PC-3 (cell line): ENCODE measurements around the gene RNF2. TPM values are rescaled to one million over a fixed set of nuclear protein-coding genes. Genes with fewer than 3 reads are reported as not detected.
"Not testable (repeated sequence)": the region's sequence is repeated elsewhere in the genome, so short reads cannot be mapped to it uniquely, and the experiment has no call there.

Experiments used
- ATAC-seq: fragments of 200-7000 bp; cut with Tn5 transposase; 2 replicates; pipeline ENCODE4 v1.9.1; 2020; ENCODE audit warnings: mild to moderate bottlenecking, moderate library complexity
- BruUV-seq: library from RNA; stranded (reverse); fragments of 400-500 nt; replicated peaks from 2 replicates; lab custom pipeline; 2021; lab: Mats Ljungman, UMichigan
- CTCF ChIA-PET: fragments of 300-600 bp; sonication (Branson Sonifier 250); formaldehyde crosslinking; loops from one replicate; lab custom pipeline; 2022; ENCODE audit warnings: antibody characterized with exemption; lab: Charles Lee
- POLR2A ChIA-PET: fragments of 300-600 bp; sonication (Branson Sonifier 250); formaldehyde crosslinking; loops from one replicate; lab custom pipeline; 2022; ENCODE audit warnings: antibody characterized with exemption; ENCODE audit not compliant: unreplicated experiment; lab: Charles Lee
- DNase-seq: peaks from one replicate; pipeline ENCODE4 v3.0.0-alpha.2; 2015
- H2AFZ ChIP-seq: fragments of 300-600 bp; sonication (generic); 2 replicates; pipeline ENCODE4 v1.6.0; 2016; ENCODE audit warnings: antibody characterized with exemption, low read length
- H3F3A ChIP-seq: fragments of 300-600 bp; sonication (generic); one replicate; pipeline ENCODE4 v1.6.0; 2017; ENCODE audit warnings: antibody characterized with exemption, low read length, control low read depth, mild to moderate bottlenecking; ENCODE audit not compliant: unreplicated experiment
- H3K27ac ChIP-seq: fragments of 300-600 bp; sonication (generic); 2 replicates; pipeline ENCODE4 v1.5.1; 2016; ENCODE audit warnings: mild to moderate bottlenecking, low read length
- H3K27me3 ChIP-seq: fragments of 300-600 bp; sonication (generic); 2 replicates; pipeline ENCODE4 v1.6.1; 2016; ENCODE audit warnings: low read length, mixed read lengths
- H3K36me3 ChIP-seq: fragments of 300-600 bp; sonication (generic); 2 replicates; pipeline ENCODE4 v1.6.1; 2016; ENCODE audit warnings: low read depth, mixed run types, low read length, mixed read lengths
- H3K4me1 ChIP-seq: fragments of 300-600 bp; sonication (generic); 2 replicates; pipeline ENCODE4 v1.5.1; 2016; ENCODE audit warnings: low read length; ENCODE audit not compliant: insufficient read depth
- H3K4me2 ChIP-seq: fragments of 300-600 bp; sonication (generic); 2 replicates; pipeline ENCODE4 v1.6.0; 2016; ENCODE audit warnings: low read length
- H3K4me3 ChIP-seq: fragments of 300-600 bp; sonication (generic); 2 replicates; pipeline ENCODE4 v1.5.1; 2016; ENCODE audit warnings: mild to moderate bottlenecking, low read length, mixed read lengths
- H3K79me2 ChIP-seq: fragments of 300-600 bp; sonication (generic); 2 replicates; pipeline ENCODE4 v1.6.1; 2017; ENCODE audit warnings: low read length, mixed read lengths
- H3K9ac ChIP-seq: fragments of 300-600 bp; sonication (generic); 2 replicates; pipeline ENCODE4 v1.6.0; 2016; ENCODE audit warnings: mild to moderate bottlenecking, low read length
- H3K9me2 ChIP-seq: fragments of 300-600 bp; sonication (generic); replicated peaks from 2 replicates; pipeline ENCODE4 v1.6.1; 2016; ENCODE audit warnings: mixed run types, low read length, mixed read lengths
- H3K9me3 ChIP-seq: fragments of 300-600 bp; sonication (generic); 2 replicates; pipeline ENCODE4 v1.6.1; 2016; ENCODE audit warnings: low read length, mixed read lengths
- H4K20me1 ChIP-seq: fragments of 300-600 bp; sonication (generic); 2 replicates; pipeline ENCODE4 v1.6.1; 2016; ENCODE audit warnings: low read length, mixed read lengths
- CTCF ChIP-seq: fragments of 300-600 bp; sonication (generic); conservative IDR thresholded peaks from 2 replicates; pipeline ENCODE4 v1.5.1; 2017; ENCODE audit warnings: antibody characterized with exemption, low read depth, mild to moderate bottlenecking, low read length
- EZH2 ChIP-seq: fragments of 300-600 bp; sonication (generic); IDR thresholded peaks from one replicate; pipeline ENCODE4 v1.6.1; 2017; ENCODE audit warnings: antibody characterized with exemption, mild to moderate bottlenecking, low read length; ENCODE audit not compliant: unreplicated experiment
- EZH2phosphoT487 ChIP-seq: fragments of 300-600 bp; sonication (generic); IDR thresholded peaks from 2 replicates; pipeline ENCODE4 v1.6.1; 2018; ENCODE audit warnings: mild to moderate bottlenecking, antibody characterized with exemption, low read length, borderline replicate concordance
- intact Hi-C: fragments of 100-400 bp; cut with micrococcal nuclease; formaldehyde crosslinking; loops from 2 replicates; pipeline ENCODE4 v1.9.0; 2023
- total RNA-seq: library from RNA; depleted of rRNA; stranded (reverse); fragments of >200 nt; gene quantifications from 2 replicates; pipeline ENCODE4 v1.2.3, GENCODE V29; 2014

RNF2 gene
- total RNA-seq, 1 experiment from 2014 or later = 13.6 TPM

DNA sequence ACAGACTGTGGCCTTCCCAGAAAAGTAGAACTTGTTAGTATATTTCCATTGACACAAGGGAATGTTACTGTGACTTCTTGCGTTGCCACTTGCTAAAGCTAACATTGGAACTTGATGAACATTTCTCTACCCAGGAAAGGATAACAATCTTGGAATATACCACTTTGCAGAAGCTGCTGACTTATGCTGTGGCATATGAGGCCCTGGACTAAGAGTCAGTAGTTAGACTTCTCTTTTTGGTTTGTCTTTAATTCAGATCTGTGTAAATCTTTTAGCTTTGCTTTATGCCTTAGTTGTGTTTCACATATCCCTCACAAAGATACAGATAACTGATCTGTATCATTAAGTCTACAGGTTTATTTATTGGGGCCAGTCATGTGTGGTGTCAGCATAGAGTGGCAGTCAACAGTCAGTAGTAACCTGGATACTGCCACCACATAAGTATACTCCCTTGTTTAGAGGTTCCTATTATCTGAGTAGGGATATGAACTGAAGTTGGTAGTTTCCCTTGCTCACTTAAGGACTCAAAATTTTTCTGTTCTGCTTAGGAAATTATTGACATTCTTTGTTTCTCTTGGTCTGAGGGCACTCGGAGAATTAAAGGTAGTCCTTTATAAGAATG lies 14.7 kb downstream of the RNF2 start:
- Histone ChIP-seq H3K4me2 (no peak overlapping the region), H3K9me2 (no peaks in the 10 kb centered on the region), H3K4me1 (no peaks in the 10 kb centered on the region), H3K9ac (no peak overlapping the region), H4K20me1 (no peaks in the 10 kb centered on the region), H3K9me3 (no peaks in the 10 kb centered on the region), H3K36me3 (peaks cover 6% of the 10 kb centered on the region; the same call in 1 of the 2 replicates), H2AFZ (no peak overlapping the region), H3K4me3 (no peak overlapping the region), H3K79me2 (peaks cover 91% of the 10 kb centered on the region), H3K27me3 (no peaks in the 10 kb centered on the region), H3F3A (no peaks in the 10 kb centered on the region), H3K27ac (no peak overlapping the region)
- intact Hi-C loops = no loop called here
- POLR2A ChIA-PET = no interaction called here
- TF ChIP-seq CTCF = no peak
- TF ChIP-seq EZH2 = no peak
- TF ChIP-seq EZH2phosphoT487 = no peak
- DNase-seq (no peak), ATAC-seq (no peak)
- CTCF ChIA-PET = no interaction called here
- BruUV-seq = no TSS peak

- no peak overlapping the region for H3K4me2 ChIP-seq
- ATAC-seq = no peak
- no peak overlapping the region for H3K4me3 ChIP-seq
- no peak overlapping the region for H3K9ac ChIP-seq
- no peaks in the 10 kb centered on the region for H3K4me1 ChIP-seq
- DNase-seq = no peak
- intact Hi-C loops = no loop called here
- ChIA-PET POLR2A (no interaction called here), CTCF (no interaction called here)
- H3K27ac ChIP-seq = no peak overlapping the region
- no peaks in the 10 kb centered on the region for H3K9me2 ChIP-seq
- H3K36me3 ChIP-seq = peaks cover 6% of the 10 kb centered on the region; the same call in 1 of the 2 replicates
- H2AFZ ChIP-seq = no peak overlapping the region
- BruUV-seq = no TSS peak
- H4K20me1 ChIP-seq = no peaks in the 10 kb centered on the region
- peaks cover 64% of the 10 kb centered on the region for H3K79me2 ChIP-seq
- no peaks in the 10 kb centered on the region for H3K27me3 ChIP-seq
- no peaks in the 10 kb centered on the region for H3K9me3 ChIP-seq
- TF ChIP-seq EZH2phosphoT487 (no peak), EZH2 (no peak), CTCF (no peak)
- H3F3A ChIP-seq = no peaks in the 10 kb centered on the region
These were observed 17.5 kb downstream of the RNF2 start for GRCh38 chr1:185062710-185063370.

GRCh38 chr1:185063719-185064118 lies 18.4 kb downstream of the RNF2 start:
- CTCF ChIA-PET = no interaction called here
- Histone ChIP-seq H3F3A (no peaks in the 10 kb centered on the region), H2AFZ (no peak overlapping the region), H3K36me3 (peaks cover 6% of the 10 kb centered on the region; the same call in 1 of the 2 replicates), H3K9me3 (no peaks in the 10 kb centered on the region), H3K4me3 (no peak overlapping the region), H4K20me1 (no peaks in the 10 kb centered on the region), H3K79me2 (peaks cover 57% of the 10 kb centered on the region), H3K4me2 (no peak overlapping the region), H3K9me2 (no peaks in the 10 kb centered on the region), H3K27me3 (no peaks in the 10 kb centered on the region), H3K9ac (no peak overlapping the region), H3K27ac (no peak overlapping the region), H3K4me1 (no peaks in the 10 kb centered on the region)
- BruUV-seq = no TSS peak
- ATAC-seq (no peak), DNase-seq (no peak)
- intact Hi-C loops = no loop called here
- no peak for TF ChIP-seq EZH2phosphoT487
- no peak for TF ChIP-seq CTCF
- TF ChIP-seq EZH2 = no peak
- POLR2A ChIA-PET = no interaction called here

DNA sequence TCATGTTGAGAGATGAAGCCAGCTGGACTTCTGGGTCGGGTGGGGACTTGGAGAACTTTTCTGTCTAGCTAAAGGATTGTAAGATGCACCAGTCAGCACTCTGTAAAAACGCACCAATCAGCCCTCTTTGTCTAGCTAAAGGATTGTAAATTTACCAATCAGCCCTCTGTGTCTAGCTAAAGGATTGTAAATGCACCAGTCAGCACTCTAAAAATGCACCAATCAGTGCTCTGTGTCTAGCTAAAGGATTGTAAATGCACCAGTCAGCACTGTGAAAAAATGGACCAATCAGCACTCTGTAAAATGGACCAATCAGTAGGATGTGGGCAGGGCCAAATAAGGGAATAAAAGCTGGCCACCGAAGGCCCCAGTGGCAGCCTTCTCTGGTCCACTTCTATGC lies 19.6 kb downstream of the RNF2 start:
- POLR2A ChIA-PET, H3K9ac ChIP-seq, H3K9me2 ChIP-seq, H3K9me3 ChIP-seq, H3K4me2 ChIP-seq, H3K4me3 ChIP-seq, BruUV-seq, CTCF ChIA-PET, intact Hi-C loops, ATAC-seq, H3K27ac ChIP-seq, DNase-seq, H3F3A ChIP-seq, H4K20me1 ChIP-seq, H3K27me3 ChIP-seq, H3K4me1 ChIP-seq, H3K36me3 ChIP-seq, H2AFZ ChIP-seq: not testable (repeated sequence)
- peaks cover 44% of the 10 kb centered on the region for H3K79me2 ChIP-seq
